AG09319 (cell line): ENCODE results near the gene EBF3.

Experiments
- DNase-seq: peaks from one replicate; pipeline ENCODE4 v3.0.0-alpha.2; 2010; ENCODE audit warnings: low read depth; ENCODE audit errors: extremely low read depth
- TF ChIP-seq, protein P1 (sequence below): IDR thresholded peaks from 2 replicates; pipeline ENCODE4 v1.5.1; 2011; ENCODE audit warnings: low read depth, mild to moderate bottlenecking, inconsistent platforms, low read length, moderate library complexity

The EBF3 gene

DNA sequence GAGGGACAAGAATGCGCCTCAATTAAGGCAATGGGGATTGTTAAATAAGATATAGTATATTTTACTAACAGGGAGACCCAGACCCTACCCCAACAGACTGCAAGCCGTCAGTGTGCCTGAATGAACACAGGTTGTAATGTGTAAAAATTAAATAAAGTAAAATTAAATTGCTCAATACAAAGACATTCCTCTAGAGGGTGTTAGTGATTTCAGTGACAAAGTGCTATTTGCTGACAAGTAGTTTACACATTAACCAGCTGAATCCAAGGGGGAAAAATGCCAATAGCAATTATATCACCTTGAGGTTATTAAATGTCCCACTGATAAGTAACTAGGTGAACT is 110.5 kb downstream of the EBF3 start:
- TF ChIP-seq, protein P1, sequence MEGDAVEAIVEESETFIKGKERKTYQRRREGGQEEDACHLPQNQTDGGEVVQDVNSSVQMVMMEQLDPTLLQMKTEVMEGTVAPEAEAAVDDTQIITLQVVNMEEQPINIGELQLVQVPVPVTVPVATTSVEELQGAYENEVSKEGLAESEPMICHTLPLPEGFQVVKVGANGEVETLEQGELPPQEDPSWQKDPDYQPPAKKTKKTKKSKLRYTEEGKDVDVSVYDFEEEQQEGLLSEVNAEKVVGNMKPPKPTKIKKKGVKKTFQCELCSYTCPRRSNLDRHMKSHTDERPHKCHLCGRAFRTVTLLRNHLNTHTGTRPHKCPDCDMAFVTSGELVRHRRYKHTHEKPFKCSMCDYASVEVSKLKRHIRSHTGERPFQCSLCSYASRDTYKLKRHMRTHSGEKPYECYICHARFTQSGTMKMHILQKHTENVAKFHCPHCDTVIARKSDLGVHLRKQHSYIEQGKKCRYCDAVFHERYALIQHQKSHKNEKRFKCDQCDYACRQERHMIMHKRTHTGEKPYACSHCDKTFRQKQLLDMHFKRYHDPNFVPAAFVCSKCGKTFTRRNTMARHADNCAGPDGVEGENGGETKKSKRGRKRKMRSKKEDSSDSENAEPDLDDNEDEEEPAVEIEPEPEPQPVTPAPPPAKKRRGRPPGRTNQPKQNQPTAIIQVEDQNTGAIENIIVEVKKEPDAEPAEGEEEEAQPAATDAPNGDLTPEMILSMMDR = peak; percentile 6; the same call in 1 of the 2 replicates
- DNase-seq = no peak

DNA sequence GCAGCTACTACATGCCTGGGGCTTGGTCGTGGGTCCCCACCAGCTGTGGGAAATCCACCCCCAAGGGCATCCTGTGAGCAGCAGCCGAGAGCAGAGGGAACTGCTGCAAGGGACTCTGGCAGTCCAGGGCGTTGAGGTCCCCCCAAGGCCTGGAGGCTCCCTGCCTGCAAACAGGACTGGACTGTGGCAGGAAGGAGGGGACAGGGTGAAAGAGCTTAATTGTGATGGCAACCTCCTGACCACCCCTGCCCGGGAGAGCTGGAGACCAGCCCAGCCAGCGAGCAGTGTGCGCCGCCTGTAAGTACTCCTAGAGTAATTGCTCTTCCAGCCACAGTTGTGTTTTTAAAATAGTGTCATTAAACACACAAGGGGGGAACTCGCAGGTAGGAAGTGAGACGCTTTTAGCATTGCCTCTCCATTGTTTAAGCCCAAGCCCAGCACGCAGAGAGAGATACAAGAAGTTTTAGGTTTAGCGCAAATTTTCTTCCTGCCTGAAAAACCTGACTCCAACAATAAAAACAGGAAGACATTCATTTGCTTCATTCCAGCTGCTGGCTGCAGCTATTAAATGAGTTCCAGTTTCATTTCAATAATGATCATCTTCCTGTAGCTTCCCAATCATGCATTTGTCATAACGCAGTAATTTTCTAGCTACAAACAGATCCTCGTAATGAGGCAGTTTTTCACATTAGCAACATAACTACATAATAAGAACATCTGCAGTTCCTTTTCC is 111.1 kb downstream of the EBF3 start:
- TF ChIP-seq, protein P1 = no peak
- DNase-seq = no peak

DNA sequence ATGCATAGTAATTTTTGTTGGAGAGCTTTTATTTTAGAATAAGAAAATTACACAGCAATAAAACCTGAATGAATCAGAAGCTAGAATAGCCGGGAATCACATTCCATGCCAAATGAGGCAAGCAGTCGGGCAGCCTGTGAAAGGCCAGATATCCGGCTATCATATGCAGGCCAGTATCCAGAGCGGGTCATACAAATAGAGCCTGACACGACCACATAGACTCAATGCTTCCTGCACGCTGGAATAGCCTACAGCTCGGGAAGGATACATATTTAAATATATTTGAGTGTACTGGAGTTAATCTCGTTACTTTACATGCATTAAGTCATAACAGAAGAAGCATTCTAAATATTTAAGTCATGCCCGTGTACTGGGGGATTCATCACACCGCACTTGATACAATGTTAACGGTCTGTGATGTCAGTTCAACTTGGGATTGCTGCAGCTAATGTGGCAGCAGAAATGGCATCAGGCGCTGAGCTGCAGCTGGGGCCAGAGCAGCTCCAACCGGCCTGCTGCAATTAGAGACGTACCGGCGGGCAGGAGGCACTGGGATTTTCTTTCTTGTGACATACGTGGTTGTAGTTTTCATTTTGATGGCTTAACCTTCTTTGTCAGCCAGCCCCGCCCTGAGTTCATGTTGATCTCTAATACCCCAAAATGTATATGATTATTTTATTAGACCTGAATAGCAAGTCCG is 112.0 kb downstream of the EBF3 start:
- DNase-seq = no peak
- TF ChIP-seq, protein P1 = no peak

DNA sequence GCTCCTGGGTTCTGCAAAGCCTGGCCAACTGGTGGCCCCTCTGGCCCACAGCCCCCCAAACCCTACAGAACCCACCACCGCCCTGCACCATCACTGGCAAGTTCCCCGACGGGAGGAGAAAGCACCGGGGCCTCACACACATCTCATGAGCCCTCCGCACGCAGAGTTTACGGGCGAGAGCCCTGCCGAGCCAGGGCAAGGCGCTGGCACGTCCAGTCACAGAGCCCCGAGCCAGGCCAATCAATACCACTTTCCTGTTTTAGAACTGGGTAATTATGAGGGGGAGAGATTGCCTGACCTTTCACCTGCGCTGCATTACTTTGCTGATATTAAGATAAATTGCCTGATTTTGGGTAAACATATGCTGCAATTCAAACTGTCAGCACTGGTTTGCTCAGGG is 113.3 kb downstream of the EBF3 start:
- no peak for DNase-seq
- TF ChIP-seq, protein P1 = no peak

DNA sequence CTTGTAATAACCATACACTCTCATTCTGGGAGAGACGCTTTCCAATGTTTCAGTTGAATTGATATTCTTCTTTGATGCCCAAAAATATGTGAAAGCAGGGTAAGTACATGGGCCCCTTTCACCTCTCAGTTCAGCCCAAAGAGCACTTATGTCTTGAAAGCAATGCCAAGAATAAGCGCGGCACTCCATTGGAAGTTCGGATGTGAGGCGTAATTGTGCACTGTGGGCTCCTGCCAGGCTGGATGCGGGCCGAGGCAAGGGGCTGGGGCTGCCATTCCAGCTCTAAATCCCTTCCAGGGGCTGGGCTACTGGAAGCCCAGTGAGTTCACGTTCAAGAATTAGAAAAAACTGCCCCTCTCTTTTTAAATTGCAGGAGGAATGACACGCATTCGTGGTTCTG is 113.8 kb downstream of the EBF3 start:
- TF ChIP-seq, protein P1 = no peak

DNA sequence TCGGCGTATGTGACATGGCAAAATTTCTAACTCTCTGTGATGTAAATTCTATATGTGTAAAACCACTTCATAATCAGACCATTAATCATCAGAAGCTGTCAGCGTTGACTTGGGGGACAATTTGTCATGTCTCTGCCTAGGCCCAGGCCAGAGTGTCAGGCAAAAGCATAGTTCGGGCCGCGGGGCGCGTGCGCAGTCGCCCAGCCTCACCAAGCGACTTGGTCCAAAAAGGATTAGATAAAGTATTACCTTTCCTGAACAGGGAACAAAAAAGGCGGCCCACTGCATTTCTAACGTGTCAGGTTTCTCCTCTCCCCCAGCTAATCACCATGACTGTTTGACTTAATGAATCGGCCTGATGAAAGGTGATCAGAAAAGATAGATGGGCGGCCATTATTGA is 114.2 kb downstream of the EBF3 start:
- TF ChIP-seq, protein P1 = no peak
- no peak for DNase-seq

More for the DNA sequence above, 113.8 kb downstream of the EBF3 start:
- DNase-seq = no peak

DNA sequence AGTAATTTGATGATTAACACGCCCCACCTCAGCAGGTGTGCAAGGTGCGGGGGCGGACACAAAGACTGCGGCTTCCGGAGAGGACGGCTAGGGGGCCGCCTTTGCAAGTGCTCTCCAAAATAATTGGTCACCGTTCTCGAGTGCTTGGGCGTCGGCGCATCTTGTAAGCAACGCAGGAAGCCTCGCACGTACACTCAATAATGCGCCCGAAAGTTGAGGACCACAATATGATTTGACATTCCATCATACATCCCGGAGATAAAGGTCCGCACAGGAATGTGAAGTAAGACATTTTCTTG is 114.7 kb downstream of the EBF3 start:
- no peak for DNase-seq
- TF ChIP-seq, protein P1 = no peak
